ENCODE measurements around the gene DERL2. TPM values are rescaled to one million over a fixed set of nuclear protein-coding genes. Genes with fewer than 3 reads are reported as not detected.

Gene DERL2
- total RNA-seq, 1 experiment from 2014 or later: 56.7 TPM

DNA sequence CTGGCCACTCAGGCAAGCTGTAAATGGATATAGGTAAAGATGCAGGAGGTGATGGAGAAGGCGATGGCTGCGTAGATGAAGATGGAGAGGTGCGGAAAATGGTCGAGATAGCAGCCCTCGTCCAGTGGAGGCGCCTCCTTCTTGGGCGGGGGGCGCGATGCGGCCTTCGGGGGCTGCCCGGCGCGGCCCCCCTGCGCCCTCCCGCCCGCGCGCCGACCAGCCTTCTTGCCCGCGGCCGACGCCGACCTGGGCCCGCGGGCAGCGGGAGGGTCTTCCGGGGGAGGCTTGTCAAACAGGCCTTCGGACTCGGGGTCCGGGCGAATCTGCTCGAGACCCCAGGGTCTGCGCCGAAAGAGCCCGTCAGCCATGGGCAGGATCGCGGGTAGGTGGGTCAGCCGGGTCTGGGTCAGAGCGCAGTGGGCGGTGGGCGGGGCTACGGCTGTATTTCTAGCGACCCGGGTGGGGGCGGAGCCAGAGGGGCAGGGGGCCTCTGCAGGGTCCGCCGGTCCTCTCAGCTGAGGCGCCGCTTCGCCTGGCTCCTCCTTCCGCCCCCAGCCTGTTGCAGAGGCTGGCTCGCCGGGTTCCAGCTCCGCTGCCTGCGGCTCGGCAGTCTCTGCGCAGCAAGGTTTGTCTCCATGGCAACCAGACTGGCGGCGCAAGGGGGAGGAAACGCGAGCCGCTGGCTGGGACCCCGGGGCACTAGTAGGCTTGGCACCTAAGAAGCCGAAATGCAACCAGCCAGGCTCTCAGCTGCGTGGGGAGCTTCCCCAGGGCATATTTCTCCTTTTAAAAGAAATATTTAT, 14.8 kb upstream of the DERL2 start:
- DNase-seq: peak; percentile 47
- intact Hi-C loops (cut with micrococcal nuclease; ENCODE audit: unreplicated experiment): no loop called here
- Mint-ChIP-seq H3K27me3 (ENCODE audit: unreplicated experiment) (peaks cover 73% of the 10 kb centered on the region), H3K27ac (ENCODE audit: unreplicated experiment) (no peak overlapping the region), H3K36me3 (ENCODE audit: insufficient read depth, unreplicated experiment) (peaks cover 11% of the 10 kb centered on the region), H3K4me1 (ENCODE audit: low read depth, unreplicated experiment) (no peaks in the 10 kb centered on the region), H3K9me3 (ENCODE audit: low read depth, unreplicated experiment) (peaks cover 6% of the 10 kb centered on the region), H3K4me3 (ENCODE audit: low read depth, unreplicated experiment) (peak overlapping the region; percentile 69)
- BruUV-seq (replicated peaks): no TSS peak
- CTCF ChIA-PET: no interaction called here
- TF ChIP-seq CTCF (IDR thresholded peaks at IDR 0.05; ENCODE audit: unreplicated experiment): no peak

DNA sequence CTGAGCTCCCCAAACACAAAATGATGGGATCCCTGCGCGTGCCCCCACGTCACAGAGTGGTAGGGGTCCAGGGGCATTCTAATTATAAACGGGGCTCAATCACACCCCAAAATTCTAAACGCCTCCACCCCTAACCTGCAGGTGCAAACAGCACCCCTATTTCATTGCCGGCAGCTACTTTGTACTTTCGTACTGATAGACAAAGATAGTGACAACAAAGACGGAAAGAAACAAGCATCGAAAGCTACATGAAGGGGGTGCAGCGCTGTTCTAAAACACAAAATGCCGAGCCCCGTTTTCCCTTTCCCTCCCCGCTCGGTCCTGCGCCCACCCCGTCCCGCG, 14.2 kb upstream of the DERL2 start:
- BruUV-seq (replicated peaks): no TSS peak
- DNase-seq: no peak
- peaks cover 6% of the 10 kb centered on the region for H3K9me3 Mint-ChIP-seq (ENCODE audit: low read depth, unreplicated experiment)
- H3K27ac Mint-ChIP-seq (ENCODE audit: unreplicated experiment): no peak overlapping the region
- intact Hi-C loops (cut with micrococcal nuclease; ENCODE audit: unreplicated experiment): no loop called here
- CTCF ChIA-PET: no interaction called here
- no peaks in the 10 kb centered on the region for H3K4me1 Mint-ChIP-seq (ENCODE audit: low read depth, unreplicated experiment)
- no peak for TF ChIP-seq CTCF (IDR thresholded peaks at IDR 0.05; ENCODE audit: unreplicated experiment)
- peak overlapping the region; percentile 69 for H3K4me3 Mint-ChIP-seq (ENCODE audit: low read depth, unreplicated experiment)
- H3K27me3 Mint-ChIP-seq (ENCODE audit: unreplicated experiment): peaks cover 73% of the 10 kb centered on the region
- peaks cover 11% of the 10 kb centered on the region for H3K36me3 Mint-ChIP-seq (ENCODE audit: insufficient read depth, unreplicated experiment)

DNA sequence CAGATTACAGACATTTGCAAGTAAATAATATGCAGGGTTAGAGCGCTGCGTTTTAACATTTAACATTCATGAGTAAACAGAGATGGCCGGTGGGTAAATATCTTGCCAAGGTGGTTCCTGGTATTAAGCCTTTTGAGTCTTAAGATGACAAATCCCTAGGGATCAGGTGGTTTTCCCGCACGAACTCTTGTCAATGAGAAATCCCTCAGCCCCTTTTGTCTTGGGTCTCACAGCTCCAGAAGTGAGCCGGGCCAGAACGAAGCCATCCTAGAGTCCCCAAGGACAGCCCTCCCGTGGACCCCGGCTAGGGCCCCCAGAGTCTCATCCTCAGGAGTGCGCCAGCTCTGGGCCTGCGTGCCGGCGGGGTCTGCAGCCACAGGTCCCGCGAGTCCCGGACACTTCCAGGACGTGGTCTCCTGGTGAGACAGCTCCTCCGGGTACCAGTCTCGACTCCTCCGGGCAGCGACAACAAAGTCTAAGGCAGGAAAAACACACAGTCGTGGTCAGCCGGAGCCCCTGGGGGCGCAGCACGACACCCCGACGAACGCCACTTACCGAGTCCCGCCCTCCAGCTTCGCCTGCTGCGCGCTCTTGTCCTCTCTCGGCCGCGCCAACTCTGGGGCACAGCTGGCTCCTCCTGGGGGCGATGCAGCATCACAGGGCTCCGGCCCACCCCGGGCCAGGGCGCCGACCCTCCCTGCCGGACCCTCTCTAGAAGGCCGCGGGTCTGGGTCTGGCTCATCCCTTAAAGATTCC, 13.7 kb upstream of the DERL2 start:
- H3K36me3 Mint-ChIP-seq (ENCODE audit: insufficient read depth, unreplicated experiment): peaks cover 11% of the 10 kb centered on the region
- intact Hi-C loops (cut with micrococcal nuclease; ENCODE audit: unreplicated experiment): no loop called here
- no peak overlapping the region for H3K4me3 Mint-ChIP-seq (ENCODE audit: low read depth, unreplicated experiment)
- H3K27ac Mint-ChIP-seq (ENCODE audit: unreplicated experiment): no peak overlapping the region
- H3K9me3 Mint-ChIP-seq (ENCODE audit: low read depth, unreplicated experiment): peaks cover 6% of the 10 kb centered on the region
- H3K4me1 Mint-ChIP-seq (ENCODE audit: low read depth, unreplicated experiment): no peaks in the 10 kb centered on the region
- BruUV-seq (replicated peaks): no TSS peak
- no peak for TF ChIP-seq CTCF (IDR thresholded peaks at IDR 0.05; ENCODE audit: unreplicated experiment)
- H3K27me3 Mint-ChIP-seq (ENCODE audit: unreplicated experiment): peaks cover 73% of the 10 kb centered on the region
- CTCF ChIA-PET: no interaction called here
- no peak for DNase-seq

- no peak for TF ChIP-seq CTCF (IDR thresholded peaks at IDR 0.05; ENCODE audit: unreplicated experiment)
- Mint-ChIP-seq H3K27ac (ENCODE audit: unreplicated experiment) (no peak overlapping the region), H3K9me3 (ENCODE audit: low read depth, unreplicated experiment) (peaks cover 8% of the 10 kb centered on the region), H3K4me3 (ENCODE audit: low read depth, unreplicated experiment) (no peak overlapping the region), H3K27me3 (ENCODE audit: unreplicated experiment) (peaks cover 17% of the 10 kb centered on the region), H3K4me1 (ENCODE audit: low read depth, unreplicated experiment) (peaks cover 5% of the 10 kb centered on the region), H3K36me3 (ENCODE audit: insufficient read depth, unreplicated experiment) (peaks cover 19% of the 10 kb centered on the region)
- intact Hi-C loops (cut with micrococcal nuclease; ENCODE audit: unreplicated experiment): no loop called here
- BruUV-seq (replicated peaks): no TSS peak
- CTCF ChIA-PET: no interaction called here
- DNase-seq: no peak
Measured at GRCh38 chr17:5492970-5493369, 7.0 kb upstream of the DERL2 start.
